Measurements from ENCODE around the gene STX1B.

GRCh38 chr16:31023627-31024226 is 13.3 kb upstream of the STX1B start:
- TF ChIP-seq POLR2A (IDR thresholded peaks at IDR 0.05) (no peak), CTCF (IDR thresholded peaks at IDR 0.05) (no peak)
